GM12892 (cell line): Measurements from ENCODE around the gene HOOK2.
"Not testable (repeated sequence)": the region's sequence is repeated elsewhere in the genome, so short reads cannot be mapped to it uniquely, and the experiment has no call there.

ENCODE experiments used
- POLR2A ChIP-seq: IDR thresholded peaks from 2 replicates; pipeline ENCODE4 v1.6.1; 2011; ENCODE audit warnings: low read depth, low read length, control low read depth
- POLR2AphosphoS5 ChIP-seq: IDR thresholded peaks from 2 replicates; pipeline ENCODE4 v1.6.1; 2011; ENCODE audit warnings: low read depth, low read length, control low read depth
- TAF1 ChIP-seq: IDR thresholded peaks from 2 replicates; pipeline ENCODE4 v1.6.1; 2011; ENCODE audit warnings: low read depth, mild to moderate bottlenecking, control low read depth, low read length, borderline replicate concordance

DNA sequence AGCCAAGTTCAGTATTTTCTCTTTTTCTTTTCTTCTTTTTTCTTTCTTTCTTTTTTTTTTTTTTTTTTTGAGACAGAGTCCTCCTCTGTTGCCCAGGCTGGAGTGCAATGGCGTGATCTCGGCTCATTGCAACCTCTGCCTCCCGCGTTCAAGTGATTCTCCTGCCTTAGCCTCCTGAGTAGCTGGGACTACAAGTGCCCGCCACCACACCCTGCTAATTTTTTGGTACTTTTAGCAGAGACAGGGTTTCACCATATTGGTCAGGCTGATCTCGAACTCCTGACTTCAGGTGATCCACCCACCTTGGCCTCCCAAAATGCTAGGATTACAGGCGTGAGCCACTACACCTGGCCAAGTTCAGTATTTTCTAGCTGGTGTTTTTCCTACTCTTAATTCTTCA, 22.3 kb upstream of the HOOK2 start:
- TF ChIP-seq POLR2A, TAF1, POLR2AphosphoS5: not testable (repeated sequence)
